ENCODE measurements around the gene FSD1L.

FSD1L gene

DNA sequence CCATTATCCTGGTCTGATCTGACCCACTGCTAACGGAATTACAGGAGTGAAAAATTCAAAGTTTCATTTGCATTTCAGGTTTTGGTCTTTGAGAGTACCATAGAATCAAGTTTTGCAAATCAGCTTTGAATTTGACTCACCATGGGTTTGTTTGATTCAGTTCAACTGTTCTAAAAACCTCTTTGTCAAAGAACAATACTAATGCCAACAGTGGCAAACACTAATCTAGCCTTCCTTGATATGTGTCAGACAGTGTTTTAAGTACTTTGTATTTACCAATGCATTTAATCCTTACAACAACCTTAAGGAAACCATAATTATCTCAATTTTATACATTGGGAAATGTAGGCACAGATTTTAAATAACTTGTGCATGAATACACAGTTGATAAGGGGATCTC is 10.1 kb upstream of the FSD1L start:
- H3K4me3 ChIP-seq (IDR thresholded peaks at IDR 0.05; ENCODE audit: insufficient read depth, low read depth, low read length) = no peak overlapping the region
- no peaks in the 10 kb centered on the region for H3K27me3 ChIP-seq (ENCODE audit: insufficient read depth, low read depth)
- no peak overlapping the region for H3K9ac ChIP-seq
- H2AFZ ChIP-seq (ENCODE audit: low read depth) = no peak overlapping the region
- H3K36me3 ChIP-seq (ENCODE audit: insufficient read depth) = no peaks in the 10 kb centered on the region
- TF ChIP-seq, protein P1, sequence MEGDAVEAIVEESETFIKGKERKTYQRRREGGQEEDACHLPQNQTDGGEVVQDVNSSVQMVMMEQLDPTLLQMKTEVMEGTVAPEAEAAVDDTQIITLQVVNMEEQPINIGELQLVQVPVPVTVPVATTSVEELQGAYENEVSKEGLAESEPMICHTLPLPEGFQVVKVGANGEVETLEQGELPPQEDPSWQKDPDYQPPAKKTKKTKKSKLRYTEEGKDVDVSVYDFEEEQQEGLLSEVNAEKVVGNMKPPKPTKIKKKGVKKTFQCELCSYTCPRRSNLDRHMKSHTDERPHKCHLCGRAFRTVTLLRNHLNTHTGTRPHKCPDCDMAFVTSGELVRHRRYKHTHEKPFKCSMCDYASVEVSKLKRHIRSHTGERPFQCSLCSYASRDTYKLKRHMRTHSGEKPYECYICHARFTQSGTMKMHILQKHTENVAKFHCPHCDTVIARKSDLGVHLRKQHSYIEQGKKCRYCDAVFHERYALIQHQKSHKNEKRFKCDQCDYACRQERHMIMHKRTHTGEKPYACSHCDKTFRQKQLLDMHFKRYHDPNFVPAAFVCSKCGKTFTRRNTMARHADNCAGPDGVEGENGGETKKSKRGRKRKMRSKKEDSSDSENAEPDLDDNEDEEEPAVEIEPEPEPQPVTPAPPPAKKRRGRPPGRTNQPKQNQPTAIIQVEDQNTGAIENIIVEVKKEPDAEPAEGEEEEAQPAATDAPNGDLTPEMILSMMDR (conservative IDR thresholded peaks at IDR 0.05; ENCODE audit: low read depth, low read length) = no peak
- H3K4me1 ChIP-seq (ENCODE audit: low read depth, poor library complexity, severe bottlenecking) = no peaks in the 10 kb centered on the region
- H3K27ac ChIP-seq = no peak overlapping the region
- H4K20me1 ChIP-seq (ENCODE audit: insufficient read depth) = no peaks in the 10 kb centered on the region
- H3K4me2 ChIP-seq = no peak overlapping the region
- no peaks in the 10 kb centered on the region for H3K79me2 ChIP-seq (ENCODE audit: insufficient read depth, low read depth)

DNA sequence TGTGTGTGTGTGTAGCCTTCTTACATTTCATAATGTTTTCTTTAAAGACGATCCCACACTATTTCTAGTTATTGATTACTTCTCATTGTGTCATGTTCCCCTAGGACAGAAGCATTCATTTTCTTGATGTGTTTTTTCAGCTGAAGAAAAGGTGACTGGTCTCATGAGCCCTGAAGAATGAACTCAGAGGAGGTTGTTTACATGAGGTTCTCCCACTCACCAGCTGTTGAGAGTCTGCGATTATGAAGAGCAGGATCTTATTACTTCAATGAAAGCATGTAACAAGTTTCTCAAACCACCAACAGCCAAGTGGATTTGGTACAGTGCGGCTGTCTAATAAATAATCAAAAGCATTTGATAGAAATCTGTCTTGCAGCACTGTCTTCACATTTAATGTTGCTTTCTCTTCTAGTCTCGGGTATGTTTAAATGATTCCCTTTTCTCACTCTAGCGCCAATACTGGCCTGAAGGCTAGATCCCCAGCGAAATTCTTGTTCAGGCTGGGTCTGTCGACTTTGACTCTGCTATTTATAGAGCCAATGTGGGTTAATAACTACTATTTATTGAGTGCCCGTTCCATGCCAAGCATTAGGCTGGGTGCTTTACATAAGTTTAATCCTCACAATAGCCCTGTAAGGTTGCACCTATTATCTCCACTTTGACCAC is 9.6 kb upstream of the FSD1L start:
- Histone ChIP-seq H3K4me2 (no peak overlapping the region), H3K27me3 (ENCODE audit: insufficient read depth, low read depth) (no peaks in the 10 kb centered on the region), H2AFZ (ENCODE audit: low read depth) (no peak overlapping the region), H3K79me2 (ENCODE audit: insufficient read depth, low read depth) (no peaks in the 10 kb centered on the region), H3K4me3 (IDR thresholded peaks at IDR 0.05; ENCODE audit: insufficient read depth, low read depth, low read length) (no peak overlapping the region), H3K9ac (no peak overlapping the region), H3K36me3 (ENCODE audit: insufficient read depth) (no peaks in the 10 kb centered on the region), H4K20me1 (ENCODE audit: insufficient read depth) (no peaks in the 10 kb centered on the region), H3K27ac (no peak overlapping the region), H3K4me1 (ENCODE audit: low read depth, poor library complexity, severe bottlenecking) (no peaks in the 10 kb centered on the region)
- TF ChIP-seq, protein P1 (conservative IDR thresholded peaks at IDR 0.05; ENCODE audit: low read depth, low read length) = no peak

DNA sequence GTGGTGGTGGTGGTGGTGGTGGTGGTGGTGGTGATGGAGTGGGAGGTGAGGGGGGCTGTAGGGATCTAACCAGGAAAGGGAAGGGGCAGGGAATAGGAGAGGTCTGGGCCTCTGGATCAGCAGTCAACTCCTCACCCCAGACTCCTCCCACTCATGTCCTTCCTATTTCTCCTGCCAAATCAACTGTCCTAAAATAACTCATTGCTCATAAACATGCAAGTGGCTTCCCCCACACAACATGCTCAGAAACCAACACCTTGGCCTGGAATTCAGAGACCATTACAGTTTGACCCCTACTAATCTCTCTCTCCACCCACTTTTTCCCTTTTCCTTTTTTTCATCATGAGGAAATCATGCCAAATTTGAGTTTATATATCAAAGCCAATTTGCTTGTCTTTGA is 8.4 kb upstream of the FSD1L start:
- H3K9ac ChIP-seq = no peak overlapping the region
- no peaks in the 10 kb centered on the region for H3K79me2 ChIP-seq (ENCODE audit: insufficient read depth, low read depth)
- no peak overlapping the region for H3K27ac ChIP-seq
- no peaks in the 10 kb centered on the region for H3K36me3 ChIP-seq (ENCODE audit: insufficient read depth)
- H3K4me2 ChIP-seq = no peak overlapping the region
- no peak overlapping the region for H2AFZ ChIP-seq (ENCODE audit: low read depth)
- no peaks in the 10 kb centered on the region for H3K4me1 ChIP-seq (ENCODE audit: low read depth, poor library complexity, severe bottlenecking)
- no peaks in the 10 kb centered on the region for H3K27me3 ChIP-seq (ENCODE audit: insufficient read depth, low read depth)
- no peaks in the 10 kb centered on the region for H4K20me1 ChIP-seq (ENCODE audit: insufficient read depth)
- no peak overlapping the region for H3K4me3 ChIP-seq (IDR thresholded peaks at IDR 0.05; ENCODE audit: insufficient read depth, low read depth, low read length)
- TF ChIP-seq, protein P1 (conservative IDR thresholded peaks at IDR 0.05; ENCODE audit: low read depth, low read length) = no peak

DNA sequence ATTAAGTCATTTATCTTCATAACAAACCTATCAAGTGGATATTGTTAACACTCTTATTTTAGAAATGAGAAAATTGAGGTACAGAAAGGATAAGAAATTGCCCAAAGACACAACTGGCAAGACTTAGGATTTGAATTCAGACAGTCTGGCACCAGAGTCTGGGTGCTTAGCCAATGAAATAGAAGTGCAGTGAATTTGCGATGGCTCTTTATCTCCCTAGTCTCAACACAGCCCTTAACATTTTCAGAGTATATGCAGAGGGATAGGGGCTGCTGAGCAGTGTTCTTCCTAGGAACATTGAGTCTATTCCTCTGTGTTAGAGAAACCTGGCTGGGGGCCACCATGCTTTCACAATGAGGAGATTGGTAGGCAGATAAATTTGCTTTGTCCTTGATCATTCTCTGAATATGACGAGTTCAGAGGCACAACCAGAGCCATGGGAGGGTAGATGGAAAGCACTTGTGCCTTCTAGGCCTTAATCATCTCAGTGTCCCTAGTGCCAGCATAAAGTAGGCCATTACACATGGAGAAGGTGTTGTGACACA is 6.1 kb upstream of the FSD1L start:
- Histone ChIP-seq H3K4me2 (no peak overlapping the region), H3K9ac (no peak overlapping the region), H3K4me1 (ENCODE audit: low read depth, poor library complexity, severe bottlenecking) (no peaks in the 10 kb centered on the region), H3K79me2 (ENCODE audit: insufficient read depth, low read depth) (no peaks in the 10 kb centered on the region), H3K36me3 (ENCODE audit: insufficient read depth) (no peaks in the 10 kb centered on the region), H3K27ac (no peak overlapping the region), H3K4me3 (IDR thresholded peaks at IDR 0.05; ENCODE audit: insufficient read depth, low read depth, low read length) (no peak overlapping the region), H4K20me1 (ENCODE audit: insufficient read depth) (no peaks in the 10 kb centered on the region), H3K27me3 (ENCODE audit: insufficient read depth, low read depth) (no peaks in the 10 kb centered on the region), H2AFZ (ENCODE audit: low read depth) (no peak overlapping the region)
- TF ChIP-seq, protein P1 (conservative IDR thresholded peaks at IDR 0.05; ENCODE audit: low read depth, low read length) = no peak

Measured in KMS-11 (cell line).